Progenitor cell of endocrine pancreas (in vitro differentiated cells): ENCODE data around the gene RBFOX1. TPM values are rescaled to one million over a fixed set of nuclear protein-coding genes. Genes with fewer than 3 reads are reported as not detected.

Experiments used
- DNase-seq: peaks from one replicate; pipeline ENCODE4 v3.0.0; 2021; ENCODE audit warnings: low spot score; ENCODE audit not compliant: unreplicated experiment
- H3K27ac Mint-ChIP-seq: 2 replicates; pipeline ENCODE4 v1.8.0; 2021; ENCODE audit warnings: mild to moderate bottlenecking, moderate library complexity, mixed read lengths
- H3K27me3 Mint-ChIP-seq: 2 replicates; pipeline ENCODE4 v1.8.0; 2021; ENCODE audit warnings: mixed read lengths
- H3K36me3 Mint-ChIP-seq: 2 replicates; pipeline ENCODE4 v1.8.0; 2022; ENCODE audit warnings: mixed read lengths; ENCODE audit not compliant: insufficient read depth
- H3K4me1 Mint-ChIP-seq: 2 replicates; pipeline ENCODE4 v1.8.0; 2021; ENCODE audit warnings: low read depth, mixed read lengths
- H3K4me3 Mint-ChIP-seq: 2 replicates; pipeline ENCODE4 v1.8.0; 2021; ENCODE audit warnings: low read depth, mild to moderate bottlenecking, moderate library complexity, mixed read lengths
- H3K9me3 Mint-ChIP-seq: 2 replicates; pipeline ENCODE4 v1.8.0; 2021; ENCODE audit warnings: low read depth, mixed read lengths
- CTCF ChIP-seq: fragments of 200-600 bp; sonication (generic); IDR thresholded peaks from one replicate; pipeline ENCODE4 v1.5.0; 2021; ENCODE audit warnings: antibody characterized with exemption, mild to moderate bottlenecking; ENCODE audit not compliant: unreplicated experiment
- total RNA-seq: library from RNA; stranded (reverse); gene quantifications from 2 replicates; pipeline ENCODE4 v1.2.1, GENCODE V29; 2021

RBFOX1 gene
- total RNA-seq, 1 donor from 2014 or later: 0.29 TPM

GRCh38 chr16:7546948-7547347 is 214.3 kb downstream of the RBFOX1 start:
- H3K4me3 Mint-ChIP-seq: no peak overlapping the region
- peaks cover 9% of the 10 kb centered on the region for H3K4me1 Mint-ChIP-seq
- no peaks in the 10 kb centered on the region for H3K36me3 Mint-ChIP-seq
- H3K27me3 Mint-ChIP-seq: no peaks in the 10 kb centered on the region
- no peaks in the 10 kb centered on the region for H3K9me3 Mint-ChIP-seq
- H3K27ac Mint-ChIP-seq: no peak overlapping the region
- no peak for DNase-seq
- TF ChIP-seq CTCF: no peak

- H3K4me3 Mint-ChIP-seq: no peak overlapping the region
- H3K27ac Mint-ChIP-seq: no peak overlapping the region
- H3K9me3 Mint-ChIP-seq: no peaks in the 10 kb centered on the region
- TF ChIP-seq CTCF: no peak
- no peaks in the 10 kb centered on the region for H3K27me3 Mint-ChIP-seq
- peaks cover 9% of the 10 kb centered on the region for H3K4me1 Mint-ChIP-seq
- H3K36me3 Mint-ChIP-seq: no peaks in the 10 kb centered on the region
- no peak for DNase-seq
These were observed 215.1 kb downstream of the RBFOX1 start for GRCh38 chr16:7547736-7548135.

GRCh38 chr16:7548796-7549318 is 216.2 kb downstream of the RBFOX1 start:
- Mint-ChIP-seq H3K36me3 (no peaks in the 10 kb centered on the region), H3K4me1 (peaks cover 9% of the 10 kb centered on the region), H3K27me3 (no peaks in the 10 kb centered on the region), H3K9me3 (no peaks in the 10 kb centered on the region), H3K4me3 (no peak overlapping the region), H3K27ac (no peak overlapping the region)
- DNase-seq: no peak
- no peak for TF ChIP-seq CTCF

- no peak overlapping the region for H3K4me3 Mint-ChIP-seq
- H3K4me1 Mint-ChIP-seq: peaks cover 9% of the 10 kb centered on the region
- no peak for TF ChIP-seq CTCF
- H3K27ac Mint-ChIP-seq: no peak overlapping the region
- H3K27me3 Mint-ChIP-seq: no peaks in the 10 kb centered on the region
- no peaks in the 10 kb centered on the region for H3K36me3 Mint-ChIP-seq
- no peaks in the 10 kb centered on the region for H3K9me3 Mint-ChIP-seq
- no peak for DNase-seq
These were observed 217.5 kb downstream of the RBFOX1 start for GRCh38 chr16:7550096-7550495.

GRCh38 chr16:7555459-7555858 is 222.8 kb downstream of the RBFOX1 start:
- Mint-ChIP-seq H3K27me3 (no peaks in the 10 kb centered on the region), H3K4me1 (no peaks in the 10 kb centered on the region), H3K9me3 (no peaks in the 10 kb centered on the region), H3K36me3 (no peaks in the 10 kb centered on the region), H3K4me3 (no peak overlapping the region), H3K27ac (no peak overlapping the region)
- TF ChIP-seq CTCF: no peak
- no peak for DNase-seq
